ENCODE data around the gene C1orf174.

Gene C1orf174

GRCh38 chr1:3900150-3900968, at the start of gene C1orf174:
C1orf174 (minus strand) TSS chr1:3900272; CDS start chr1:3900186, 86 bp downstream.
- FAIRE-seq, result peak; percentile 18

DNA sequence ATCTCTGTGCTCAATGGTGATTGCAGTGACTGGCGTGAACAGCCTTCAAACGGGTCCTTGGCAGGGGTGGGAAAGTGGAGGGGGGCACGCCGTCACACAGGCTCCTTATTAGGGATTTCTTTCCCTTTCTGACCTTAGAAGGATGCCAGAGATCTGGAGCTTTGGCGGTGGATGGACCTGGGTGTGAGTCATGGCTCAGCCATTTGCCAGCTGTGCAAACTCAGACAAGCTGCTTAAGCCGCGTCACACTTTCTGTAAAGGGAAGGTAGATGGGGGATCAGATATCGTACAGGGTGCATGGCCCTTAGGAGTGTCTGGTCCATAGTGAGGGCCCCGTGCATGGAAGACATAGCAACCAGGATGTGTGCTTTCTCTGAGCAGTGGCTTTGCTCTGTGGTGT, 48.3 kb upstream of the C1orf174 start:
- FAIRE-seq, result no peak

DNA sequence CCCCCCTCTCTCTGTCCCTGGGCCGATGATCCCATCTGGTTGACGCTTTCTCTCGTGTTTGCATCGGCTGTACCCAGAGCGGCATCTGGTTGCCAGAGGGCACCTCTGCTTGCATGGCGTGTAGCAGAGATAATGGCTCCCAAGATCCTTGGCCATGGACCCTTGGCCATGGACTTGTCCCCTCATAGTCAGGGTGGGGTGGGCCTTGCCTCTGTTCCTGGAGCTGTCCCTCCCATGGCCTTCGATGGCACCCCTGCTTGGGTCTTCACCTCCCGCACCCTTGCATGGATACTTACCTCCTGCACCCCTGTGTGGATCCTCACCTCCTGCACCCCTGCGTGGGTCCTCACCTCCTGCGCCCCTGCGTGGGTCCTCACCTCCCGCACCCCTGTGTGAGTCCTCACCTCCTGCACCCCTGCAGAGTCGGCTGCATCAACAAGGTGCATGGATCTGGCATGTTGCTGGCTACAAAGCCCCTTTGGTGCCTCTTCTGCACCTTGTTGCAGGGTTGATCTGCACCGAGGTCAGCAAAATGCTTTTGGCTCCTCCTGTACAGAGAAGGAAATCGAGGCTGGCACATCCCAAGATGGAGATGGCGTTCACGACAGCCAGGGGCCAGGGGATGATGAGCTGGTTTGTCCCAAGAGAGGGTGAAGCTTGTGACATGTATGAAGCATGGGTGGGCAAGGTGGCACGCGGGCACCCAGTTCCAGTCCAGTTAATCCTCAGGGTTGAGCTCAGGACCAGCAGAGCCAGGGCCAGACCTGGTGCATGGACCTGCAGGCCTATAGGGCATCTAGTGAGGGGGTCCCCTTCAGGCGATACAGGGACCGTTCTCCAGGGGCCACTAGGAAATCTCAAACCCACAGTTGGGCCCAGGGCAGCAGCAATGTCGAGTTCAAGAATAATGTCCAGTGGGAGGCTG, 46.1 kb upstream of the C1orf174 start:
- no peak for FAIRE-seq

DNA sequence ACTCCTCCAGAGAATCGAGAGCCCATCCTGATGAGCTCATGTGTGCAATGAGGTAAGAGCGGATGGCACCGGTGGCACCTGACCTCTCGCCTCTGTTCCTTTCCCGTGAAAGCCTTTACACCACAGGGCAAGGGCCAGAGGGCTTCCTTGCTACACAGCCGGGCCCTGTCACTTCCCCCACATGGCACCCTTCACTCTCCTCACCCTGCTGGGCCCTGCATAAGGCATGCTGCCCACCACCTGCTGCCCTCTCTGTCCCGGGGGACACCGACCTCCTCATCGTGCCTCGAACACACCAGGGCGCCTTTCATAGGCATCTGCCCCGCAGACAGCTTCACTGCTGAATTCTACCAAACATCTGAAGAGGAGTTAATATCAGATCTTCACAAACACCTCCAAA, 45.1 kb upstream of the C1orf174 start:
- no peak for FAIRE-seq

DNA sequence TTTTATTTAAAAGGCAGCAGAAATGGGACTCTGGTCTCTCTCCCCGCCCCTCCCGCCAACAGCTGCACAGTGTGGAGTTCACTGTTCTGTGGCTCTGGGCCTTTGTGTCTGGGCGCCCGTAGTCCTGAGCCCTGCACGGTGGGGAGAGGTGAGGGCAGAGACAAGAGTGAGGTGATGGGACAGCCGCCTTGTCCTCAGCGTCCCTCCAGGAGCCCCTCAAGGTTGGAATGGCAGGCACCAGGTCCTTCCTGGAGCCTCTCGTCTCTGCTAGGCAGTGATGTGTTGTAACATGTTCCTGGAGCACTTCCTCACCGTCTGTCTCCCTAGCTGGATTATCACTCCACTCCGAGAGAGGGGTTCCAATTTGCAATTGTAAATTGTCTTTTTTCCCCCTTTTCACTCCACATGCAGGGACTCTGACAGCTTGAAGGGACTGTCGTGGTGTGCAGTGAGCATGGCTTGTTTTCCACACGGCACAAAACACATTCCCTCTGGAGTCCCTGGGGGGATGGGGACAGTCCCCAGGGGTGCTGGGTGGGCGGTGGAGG, 44.6 kb upstream of the C1orf174 start:
- no peak for FAIRE-seq

DNA sequence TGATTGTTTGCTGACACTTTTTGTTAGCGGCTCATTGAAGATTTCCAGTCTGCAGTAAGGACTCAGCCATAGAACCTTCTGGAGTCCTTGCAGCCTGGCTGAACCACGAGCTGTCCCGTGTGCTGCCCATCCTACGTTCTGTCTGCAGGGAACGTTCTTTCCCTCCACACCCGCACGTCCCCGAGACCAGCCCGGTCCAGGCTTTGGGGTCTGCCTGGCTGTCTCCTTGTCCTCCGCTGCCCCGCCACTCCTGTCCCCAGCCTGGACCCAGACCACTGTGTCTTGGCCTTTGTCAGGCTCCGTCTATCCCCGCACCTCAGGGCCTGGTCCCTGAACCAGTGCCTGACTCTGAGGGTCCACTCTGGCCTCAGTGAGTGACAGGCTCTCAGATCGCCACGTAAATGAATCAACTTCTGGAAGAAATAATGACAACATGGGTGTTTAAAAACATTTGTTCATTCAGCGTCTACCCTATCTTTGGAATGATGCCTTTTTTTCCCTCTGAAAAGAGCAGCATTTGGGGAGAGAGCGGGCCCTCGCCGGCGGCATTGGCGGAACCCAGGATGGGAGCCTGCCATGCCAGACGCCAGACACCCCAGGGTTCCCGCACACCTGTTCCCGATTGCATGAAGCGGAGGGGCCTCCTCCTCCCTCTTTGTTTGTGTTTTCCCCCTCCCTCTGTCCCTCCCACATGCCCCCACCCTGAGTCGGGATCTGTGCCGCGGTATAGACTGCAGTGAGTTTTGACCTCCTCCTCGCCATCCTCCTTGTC, 43.9 kb upstream of the C1orf174 start:
- no peak for FAIRE-seq

GRCh38 chr1:3943123-3943431, 43.0 kb upstream of the C1orf174 start:
- FAIRE-seq, result no peak

- FAIRE-seq, result no peak
Observed at GRCh38 chr1:3942416-3943122, 42.5 kb upstream of the C1orf174 start.

DNA sequence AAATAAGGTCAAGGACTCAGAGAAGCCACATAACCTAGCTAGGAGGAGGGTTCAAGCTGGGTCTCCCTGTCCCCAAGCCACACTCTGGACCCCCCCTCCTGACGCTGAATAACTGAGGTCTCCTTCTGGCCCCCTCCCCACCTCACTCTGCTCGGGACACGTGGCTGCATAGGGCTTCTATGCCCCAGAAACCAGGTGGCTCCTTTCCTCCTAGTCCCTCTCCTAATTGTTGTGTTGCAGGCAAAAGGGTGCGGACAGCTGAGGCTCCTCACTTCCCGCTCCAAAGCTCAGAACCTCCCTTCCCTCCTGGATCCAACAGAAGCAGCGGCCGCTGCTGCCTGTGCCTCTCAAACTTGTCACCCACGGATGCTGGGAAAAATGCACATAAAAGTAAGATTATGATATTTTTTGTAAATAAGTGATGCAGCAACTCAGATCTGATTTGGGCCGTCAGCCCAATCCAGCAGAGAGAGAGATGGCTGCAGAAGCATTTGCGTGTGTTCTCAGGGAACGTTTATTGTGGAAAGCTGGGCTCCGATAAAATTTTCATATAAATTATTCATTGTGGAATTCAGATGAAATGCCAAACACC, 40.8 kb upstream of the C1orf174 start:
- no peak for FAIRE-seq

- no peak for FAIRE-seq
Observed at GRCh38 chr1:3940081-3940753, 40.1 kb upstream of the C1orf174 start.

DNA sequence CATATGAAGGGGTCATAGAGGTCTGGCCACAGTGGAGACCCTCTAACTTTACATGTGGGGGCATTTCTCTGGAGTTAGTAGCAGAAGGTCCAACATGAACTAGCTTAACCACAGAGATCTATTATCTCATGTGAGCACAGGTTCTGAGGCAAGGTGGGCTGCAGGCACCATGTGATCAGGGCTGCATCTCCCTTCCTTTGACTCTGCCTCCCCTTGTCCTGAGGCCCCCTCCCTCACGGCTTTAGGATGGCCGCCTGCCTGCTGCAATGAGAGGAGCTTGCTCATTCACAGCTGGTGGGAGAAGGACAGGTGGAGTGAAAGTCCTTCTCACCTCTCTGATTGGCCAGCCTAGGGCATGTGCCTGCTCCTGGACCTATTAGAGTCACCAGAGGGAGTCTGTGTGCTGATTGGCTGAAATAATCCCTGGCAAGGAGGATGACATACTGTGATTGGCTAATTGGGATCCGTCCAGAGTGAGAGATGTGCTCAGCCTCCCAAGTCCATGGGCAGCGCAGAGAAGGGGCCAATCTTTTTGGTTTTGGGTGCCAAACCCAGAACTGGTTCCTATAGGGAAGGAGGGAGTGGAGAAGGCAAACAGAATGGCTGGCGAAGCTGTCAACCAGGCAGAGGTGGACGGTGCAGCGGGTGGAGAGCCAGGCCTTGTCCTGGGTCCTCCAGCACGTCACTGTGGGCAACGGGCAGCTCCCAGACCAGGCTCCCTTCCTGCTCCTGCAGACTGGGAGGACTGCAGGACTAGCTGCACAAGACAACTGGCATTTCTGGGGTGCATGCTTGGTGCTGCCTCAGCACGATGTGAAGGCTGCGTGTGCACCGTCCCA, 39.4 kb upstream of the C1orf174 start:
- FAIRE-seq, result no peak

DNA sequence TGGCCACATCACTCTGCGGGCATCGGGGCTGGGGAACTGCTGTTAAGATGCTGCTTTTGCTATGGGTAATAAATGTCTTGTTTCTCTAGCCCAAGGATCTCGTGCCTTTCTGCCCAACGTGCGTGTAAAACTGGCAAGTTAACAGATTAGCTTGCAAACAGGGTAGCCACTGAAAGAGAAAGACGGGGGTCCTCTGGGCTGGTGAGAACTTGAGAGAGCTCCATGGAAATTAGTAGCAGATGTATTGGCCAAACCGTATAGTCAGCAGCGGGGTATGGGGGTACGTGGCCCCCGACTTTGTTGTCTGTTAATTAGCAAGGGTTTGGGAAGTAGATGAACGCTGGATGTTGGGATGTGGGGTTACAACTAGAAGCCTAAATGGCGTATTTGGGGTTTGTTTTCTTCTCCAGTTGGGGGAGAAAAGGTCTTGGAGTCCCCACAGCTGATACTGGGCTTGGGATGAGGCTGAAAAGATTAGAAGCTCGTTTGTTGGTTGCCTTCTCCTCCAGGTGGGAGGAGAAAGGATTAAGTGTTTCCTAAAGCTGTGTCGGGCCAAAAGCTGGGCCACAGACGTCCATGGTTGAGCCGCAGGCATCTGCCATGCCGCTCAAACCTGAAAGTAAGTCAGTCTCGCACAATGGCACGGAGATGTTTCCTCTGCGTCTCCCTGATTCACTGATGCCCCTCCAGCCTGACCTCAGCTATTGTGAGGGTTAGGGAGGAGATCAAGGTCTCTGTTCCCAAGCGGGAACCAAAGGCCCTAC, 32.3 kb upstream of the C1orf174 start:
- FAIRE-seq, result no peak

GRCh38 chr1:3931007-3931912, 31.2 kb upstream of the C1orf174 start:
- no peak for FAIRE-seq

- FAIRE-seq, result no peak
Observed at GRCh38 chr1:3930301-3931006, 30.4 kb upstream of the C1orf174 start.

DNA sequence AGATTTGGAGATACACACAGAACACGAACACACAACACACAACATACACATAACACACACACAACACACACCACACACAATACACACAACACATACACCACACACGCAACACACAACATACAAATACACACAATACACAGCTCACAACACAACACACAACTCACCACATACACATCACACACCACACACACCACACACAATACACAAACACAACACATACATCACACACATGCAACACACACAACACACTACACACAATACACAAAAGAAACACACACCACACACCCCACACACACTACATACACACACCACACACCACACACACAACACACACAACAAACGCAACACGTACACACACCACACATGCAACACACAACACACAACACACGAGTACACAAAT, 29.1 kb upstream of the C1orf174 start:
- no peak for FAIRE-seq

DNA sequence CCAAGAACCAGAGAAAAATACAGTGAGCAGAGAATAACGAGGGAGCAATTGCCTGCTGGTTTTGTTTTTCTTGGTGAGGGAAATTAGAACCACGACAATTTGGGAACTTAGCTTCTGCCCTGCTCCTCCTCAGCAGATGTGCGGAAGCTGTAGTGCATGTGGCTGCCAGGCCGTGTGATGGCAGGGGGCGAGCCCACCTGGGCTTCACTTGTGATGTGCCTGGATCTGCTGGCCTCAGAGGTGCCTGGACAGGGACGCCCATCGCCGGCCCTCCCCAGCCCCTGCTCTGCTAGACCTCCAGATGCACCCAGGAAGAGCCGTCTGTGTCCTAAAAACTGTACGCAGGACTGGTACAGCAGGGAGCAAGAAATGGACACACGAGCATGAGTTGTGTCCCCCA, 28.5 kb upstream of the C1orf174 start:
- no peak for FAIRE-seq

- no peak for FAIRE-seq
Observed at GRCh38 chr1:3926956-3927355, 26.9 kb upstream of the C1orf174 start.

DNA sequence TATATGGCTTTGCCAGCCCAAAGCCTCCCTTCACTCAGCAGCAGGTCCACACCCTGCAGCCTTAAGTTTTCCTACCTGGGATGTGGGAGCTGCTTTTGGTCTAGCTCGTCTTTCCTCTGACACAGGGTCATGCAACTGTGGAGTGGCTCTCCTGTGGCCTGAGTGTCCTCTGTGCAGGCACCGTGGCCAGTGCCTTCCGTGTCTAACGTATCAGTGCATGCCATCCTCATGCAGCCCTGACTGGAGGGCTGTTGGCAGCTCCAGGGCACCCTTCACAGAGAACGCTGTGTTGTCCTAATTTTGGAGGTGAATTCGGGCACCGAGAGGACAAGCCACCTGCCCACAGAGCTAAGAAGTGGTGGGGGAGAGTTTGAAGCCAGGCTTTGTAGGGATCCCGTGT, 25.7 kb upstream of the C1orf174 start:
- no peak for FAIRE-seq

All from colon (tissue), 2 donors.